SK-N-SH (cell line): ENCODE measurements around the gene OTOL1. TPM values are rescaled to one million over a fixed set of nuclear protein-coding genes. Genes with fewer than 3 reads are reported as not detected.

ENCODE experiments used
- CTCF ChIA-PET: fragments of 300-600, 350-600 bp; formaldehyde crosslinking; extraction: SDS; loops from one replicate; lab custom pipeline; 2021; lab: Yijun Ruan, JAX
- POLR2A ChIA-PET: fragments of 350-600 bp; sonication (Branson Sonifier 250); formaldehyde crosslinking; extraction: SDS; loops from one replicate; lab custom pipeline; 2020; ENCODE audit warnings: antibody characterized with exemption, inconsistent platforms; lab: Yijun Ruan, JAX
- DNase-seq: peaks from one replicate; pipeline ENCODE4 v3.0.0; 2012
- H2AFZ ChIP-seq: fragments of 200-600 bp; sonication (generic); 2 replicates; pipeline ENCODE4 v1.8.1; 2016; ENCODE audit warnings: antibody characterized with exemption, mild to moderate bottlenecking, low read depth
- H3F3A ChIP-seq: fragments of 200-600 bp; sonication (generic); replicated peaks from 2 replicates; pipeline ENCODE3; 2016; ENCODE audit warnings: antibody characterized with exemption, mild to moderate bottlenecking; ENCODE audit not compliant: insufficient read depth
- H3K27ac ChIP-seq, 2 experiments: fragments of 200-500 bp in 1 of 2; fragments of 200-600 bp in 1 of 2; sonication (Bioruptor generic) in 1 of 2; sonication (generic), shearing (Covaris generic) in 1 of 2; 2 replicates each; pipeline versions ENCODE4 v1.5.1 to v1.6.1; 2014 to 2016; ENCODE audit warnings: low read depth in 2 of 2, inconsistent platforms in 1 of 2, low read length in 1 of 2, mild to moderate bottlenecking in 1 of 2, mixed read lengths in 1 of 2
- H3K27me3 ChIP-seq: fragments of 200-600 bp; sonication (generic), shearing (Covaris generic); 2 replicates; pipeline ENCODE4 v1.6.1; 2016; ENCODE audit warnings: mixed run types; ENCODE audit not compliant: insufficient read depth
- H3K36me3 ChIP-seq, 2 experiments: fragments of 200-500 bp in 1 of 2; fragments of 200-600 bp in 1 of 2; sonication (Bioruptor generic) in 1 of 2; sonication (generic) in 1 of 2; replicated peaks in 1 of 2; 2 replicates each; pipeline versions ENCODE3 to v1.5.1; 2014 to 2016; ENCODE audit warnings: low read length in 1 of 2, mild to moderate bottlenecking in 1 of 2; ENCODE audit not compliant: insufficient read depth in 2 of 2, control insufficient read depth in 1 of 2
- H3K4me1 ChIP-seq, 2 experiments: fragments of 200-500 bp in 1 of 2; fragments of 200-600 bp in 1 of 2; sonication (Bioruptor generic) in 1 of 2; sonication (generic), shearing (Covaris generic) in 1 of 2; 2 replicates each; pipeline versions ENCODE4 v1.5.1 to v1.6.1; 2014 to 2016; ENCODE audit warnings: low read depth in 1 of 2, low read length in 1 of 2, mixed run types in 1 of 2; ENCODE audit not compliant: insufficient read depth in 2 of 2, control insufficient read depth in 1 of 2
- H3K4me2 ChIP-seq: fragments of 200-600 bp; sonication (generic), shearing (Covaris generic); 2 replicates; pipeline ENCODE4 v1.6.1; 2017; ENCODE audit warnings: mixed run types
- H3K4me3 ChIP-seq, 2 experiments: fragments of 200-500 bp in 1 of 2; fragments of 200-600 bp in 1 of 2; sonication (Bioruptor generic) in 1 of 2; sonication (generic), shearing (Covaris generic) in 1 of 2; 2 replicates each; pipeline versions ENCODE4 v1.5.1 to v1.8.1; 2014 to 2016; ENCODE audit warnings: low read depth in 2 of 2, inconsistent platforms in 1 of 2, low read length in 1 of 2, mild to moderate bottlenecking in 1 of 2, mixed read lengths in 1 of 2, moderate library complexity in 1 of 2
- H3K79me2 ChIP-seq: fragments of 200-600 bp; sonication (generic); 2 replicates; pipeline ENCODE4 v1.8.1; 2017; ENCODE audit warnings: mild to moderate bottlenecking; ENCODE audit not compliant: insufficient read depth
- H3K9ac ChIP-seq: fragments of 200-600 bp; sonication (generic); 2 replicates; pipeline ENCODE4 v1.6.1; 2017; ENCODE audit warnings: mixed run types
- H3K9me2 ChIP-seq: fragments of 200-600 bp; sonication (generic); 2 replicates; pipeline ENCODE4 v1.6.1; 2017; ENCODE audit warnings: mixed run types
- H3K9me3 ChIP-seq: fragments of 200-600 bp; sonication (generic); 2 replicates; pipeline ENCODE4 v1.6.1; 2017; ENCODE audit warnings: mixed run types, mild to moderate bottlenecking, moderate library complexity
- H4K20me1 ChIP-seq: fragments of 200-600 bp; sonication (generic); 2 replicates; pipeline ENCODE4 v1.6.1; 2017; ENCODE audit warnings: mild to moderate bottlenecking, mixed run types; ENCODE audit not compliant: insufficient read depth
- CHD2 ChIP-seq: fragments of 150-350 bp; IDR thresholded peaks from 2 replicates; pipeline ENCODE4 v1.6.1; 2018; ENCODE audit warnings: low read length; ENCODE audit not compliant: partially characterized antibody
- CTCF ChIP-seq: fragments of 200-600 bp; sonication (generic); IDR thresholded peaks from 2 replicates; pipeline ENCODE4 v1.6.1; 2017; ENCODE audit warnings: antibody characterized with exemption, mild to moderate bottlenecking, moderate library complexity
- ELF1 ChIP-seq: IDR thresholded peaks from 2 replicates; pipeline ENCODE4 v1.4.0; 2012
- EP300 ChIP-seq, 2 experiments: IDR thresholded peaks; 2 replicates each; pipeline versions ENCODE4 v1.4.0 to v1.6.1; 2012; ENCODE audit warnings: borderline replicate concordance in 1 of 2, low read depth in 1 of 2, low read length in 1 of 2
- FOXJ3 ChIP-seq: sonication (generic); formaldehyde crosslinking; IDR thresholded peaks from 2 replicates; pipeline ENCODE4 v1.5.1; 2020; ENCODE audit warnings: mild to moderate bottlenecking, missing genetic modification reagents
- FOXM1 ChIP-seq: IDR thresholded peaks from 2 replicates; pipeline ENCODE4 v1.4.0; 2012; ENCODE audit warnings: low read depth, mild to moderate bottlenecking
- GABPA ChIP-seq: IDR thresholded peaks from 2 replicates; pipeline ENCODE4 v1.4.0; 2012; ENCODE audit warnings: low read depth, mild to moderate bottlenecking
- GATA2 ChIP-seq: sonication (generic); formaldehyde crosslinking; IDR thresholded peaks from 2 replicates; pipeline ENCODE4 v1.5.0; 2020; ENCODE audit warnings: mild to moderate bottlenecking, missing genetic modification reagents
- IRF3 ChIP-seq: fragments of 150-350 bp; IDR thresholded peaks from 2 replicates; pipeline ENCODE4 v1.6.1; 2016; ENCODE audit warnings: mild to moderate bottlenecking, low read depth, low read length
- JUND ChIP-seq: IDR thresholded peaks from 2 replicates; pipeline ENCODE4 v1.4.0; 2012
- MEF2A ChIP-seq: IDR thresholded peaks from 2 replicates; pipeline ENCODE4 v1.4.0; 2012; ENCODE audit warnings: low read depth, borderline replicate concordance
- NFIC ChIP-seq: IDR thresholded peaks from 2 replicates; pipeline ENCODE4 v1.4.0; 2012; ENCODE audit warnings: borderline replicate concordance
- POLR2AphosphoS5 ChIP-seq: IDR thresholded peaks from 2 replicates; pipeline ENCODE4 v1.6.1; 2012; ENCODE audit warnings: low read depth, low read length
- RAD21 ChIP-seq: IDR thresholded peaks from 2 replicates; pipeline ENCODE4 v1.6.1; 2012; ENCODE audit warnings: mild to moderate bottlenecking, low read length
- RFX5 ChIP-seq: IDR thresholded peaks from 2 replicates; pipeline ENCODE4 v1.6.1; 2012; ENCODE audit warnings: mild to moderate bottlenecking, improper control_type of control experiment, low read length
- SIN3A ChIP-seq: IDR thresholded peaks from 2 replicates; pipeline ENCODE4 v1.6.1; 2012; ENCODE audit warnings: low read depth, mild to moderate bottlenecking, low read length, moderate library complexity, borderline replicate concordance
- SMC3 ChIP-seq: IDR thresholded peaks from 2 replicates; pipeline ENCODE4 v1.6.1; 2012; ENCODE audit warnings: low read depth, low read length, improper control_type of control experiment
- TCF12 ChIP-seq: IDR thresholded peaks from 2 replicates; pipeline ENCODE4 v1.4.0; 2012
- TEAD4 ChIP-seq: IDR thresholded peaks from 2 replicates; pipeline ENCODE4 v1.4.0; 2012; ENCODE audit warnings: mild to moderate bottlenecking, borderline replicate concordance; ENCODE audit not compliant: insufficient read depth
- USF1 ChIP-seq: IDR thresholded peaks from 2 replicates; pipeline ENCODE4 v1.4.0; 2012; ENCODE audit warnings: low read depth, borderline replicate concordance
- USF2 ChIP-seq: fragments of 150-350 bp; IDR thresholded peaks from 2 replicates; pipeline ENCODE4 v1.6.1; 2017; ENCODE audit warnings: antibody characterized with exemption, low read length, low read depth, borderline replicate concordance
- polyA plus RNA-seq, 3 experiments: library from polyadenylated mRNA; depleted of rRNA; stranded (reverse); fragments of >200 nt; gene quantifications; 2 replicates each; pipeline ENCODE4 v1.2.3, GENCODE V29; 2012

OTOL1 gene
- polyA plus RNA-seq, 1 of the 3 experiments (the other 2 are of a cell fraction) = not detected

GRCh38 chr3:161475206-161475605, 21.4 kb upstream of the OTOL1 start:
- no peak for TF ChIP-seq FOXM1
- no peak for TF ChIP-seq JUND
- no peak for TF ChIP-seq IRF3
- no peak for TF ChIP-seq RAD21
- no peak for TF ChIP-seq SMC3
- TF ChIP-seq TCF12 = no peak
- TF ChIP-seq ELF1 = no peak
- TF ChIP-seq, all 33 proteins: peak for 0
- H3K79me2 ChIP-seq = no peaks in the 10 kb centered on the region
- ChIA-PET POLR2A (no interaction called here), CTCF (no interaction called here)
- no peak overlapping the region for H2AFZ ChIP-seq
- no peak overlapping the region for H3K4me2 ChIP-seq
- H4K20me1 ChIP-seq = no peaks in the 10 kb centered on the region
- no peaks in the 10 kb centered on the region for H3F3A ChIP-seq
- no peak overlapping the region for H3K4me3 ChIP-seq
- no peak for DNase-seq
- no peak overlapping the region for H3K27ac ChIP-seq
- H3K9me2 ChIP-seq = no peaks in the 10 kb centered on the region
- H3K9me3 ChIP-seq = no peaks in the 10 kb centered on the region
- no peaks in the 10 kb centered on the region for H3K27me3 ChIP-seq
- H3K36me3 ChIP-seq = no peaks in the 10 kb centered on the region
- no peaks in the 10 kb centered on the region; a peak in 2 of 4 replicates for H3K4me1 ChIP-seq
- no peak overlapping the region for H3K9ac ChIP-seq

- Histone ChIP-seq H3F3A (no peaks in the 10 kb centered on the region), H3K27me3 (no peaks in the 10 kb centered on the region), H3K27ac (no peak overlapping the region), H2AFZ (no peak overlapping the region), H3K9me3 (no peaks in the 10 kb centered on the region), H3K4me3 (no peak overlapping the region), H3K9me2 (no peaks in the 10 kb centered on the region), H3K4me1 (no peaks in the 10 kb centered on the region; a peak in 2 of 4 replicates), H3K36me3 (no peaks in the 10 kb centered on the region), H3K79me2 (no peaks in the 10 kb centered on the region), H4K20me1 (no peaks in the 10 kb centered on the region), H3K4me2 (no peak overlapping the region), H3K9ac (no peak overlapping the region)
- CTCF ChIA-PET = no interaction called here
- POLR2A ChIA-PET = no interaction called here
- peak; percentile 5 for DNase-seq
- TF ChIP-seq MEF2A (no peak), ELF1 (no peak), JUND (no peak), TEAD4 (no peak), GATA2 (CRISPR knock-in tag) (no peak), USF1 (no peak), CHD2 (no peak), FOXJ3 (no peak), SIN3A (no peak), EP300 (IDR thresholded peaks at IDR 0.05; ENCODE audit: borderline replicate concordance in 1 of 2, low read depth in 1 of 2, low read length in 1 of 2) (no peak), NFIC (no peak), CTCF (no peak), USF2 (no peak), IRF3 (no peak), POLR2AphosphoS5 (no peak), GABPA (no peak), RFX5 (no peak)
Observed at GRCh38 chr3:161475905-161476304, 20.7 kb upstream of the OTOL1 start.
